GM19467 (cell line): ENCODE measurements around the gene PSD2.

Experiments used
- ATAC-seq: cut with Tn5 transposase; IDR thresholded peaks from one replicate; pipeline ENCODE4 v1.9.1; 2021; ENCODE audit warnings: mild to moderate bottlenecking, moderate library complexity; ENCODE audit not compliant: unreplicated experiment

Gene PSD2

DNA sequence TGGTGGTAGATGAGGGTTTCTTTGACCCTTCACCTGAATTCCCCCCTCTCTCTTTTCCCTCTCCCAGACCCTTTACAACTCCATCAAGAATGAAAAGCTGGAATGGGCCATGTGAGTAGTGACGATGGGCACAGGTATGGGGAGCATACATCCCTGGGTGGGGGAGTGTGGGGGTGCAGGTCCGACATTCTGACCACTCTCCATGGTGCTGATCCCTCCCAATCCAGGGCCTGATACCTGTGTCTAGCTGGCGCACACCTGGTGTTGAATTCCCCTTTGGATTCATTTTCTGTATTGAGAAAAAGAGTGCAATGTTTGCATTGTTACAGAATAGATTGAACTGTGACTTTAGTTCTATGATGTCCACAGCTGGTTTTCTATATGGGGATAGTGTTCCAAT is 40.0 kb downstream of the PSD2 start:
- ATAC-seq: no peak

GRCh38 chr5:139836469-139837208 is 41.0 kb downstream of the PSD2 start:
- no peak for ATAC-seq

DNA sequence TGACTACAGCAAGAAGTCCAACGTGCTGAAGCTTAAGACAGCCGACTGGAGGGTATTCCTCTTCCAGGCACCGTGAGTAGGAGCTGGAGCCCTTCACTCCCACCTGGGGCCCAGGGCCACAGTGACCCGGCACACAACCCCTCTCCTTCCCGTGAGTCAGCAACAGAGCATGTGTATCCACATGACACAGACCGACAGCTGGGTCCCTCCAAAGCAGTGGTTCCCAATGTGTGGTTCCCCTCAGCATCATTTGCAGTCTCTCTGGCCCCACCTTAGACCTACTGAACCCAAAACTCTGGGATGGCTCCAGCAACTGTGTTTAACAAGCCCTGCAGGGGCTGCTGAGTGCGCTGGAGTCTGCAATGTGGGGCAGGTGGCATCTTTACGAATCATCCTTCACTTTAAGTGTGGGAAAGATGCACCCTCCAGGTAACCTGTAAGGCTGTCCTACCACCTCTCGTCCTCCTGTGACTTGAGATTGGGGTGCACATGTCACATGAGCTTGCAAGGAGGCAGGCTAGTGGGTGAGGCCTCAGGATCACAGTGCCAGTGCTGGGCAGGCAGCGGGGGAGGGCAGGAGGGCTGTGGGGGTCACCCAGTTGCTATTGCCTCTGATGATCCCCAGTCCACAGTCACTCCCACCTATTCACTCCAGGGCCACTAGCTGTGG is 42.2 kb downstream of the PSD2 start:
- no peak for ATAC-seq

DNA sequence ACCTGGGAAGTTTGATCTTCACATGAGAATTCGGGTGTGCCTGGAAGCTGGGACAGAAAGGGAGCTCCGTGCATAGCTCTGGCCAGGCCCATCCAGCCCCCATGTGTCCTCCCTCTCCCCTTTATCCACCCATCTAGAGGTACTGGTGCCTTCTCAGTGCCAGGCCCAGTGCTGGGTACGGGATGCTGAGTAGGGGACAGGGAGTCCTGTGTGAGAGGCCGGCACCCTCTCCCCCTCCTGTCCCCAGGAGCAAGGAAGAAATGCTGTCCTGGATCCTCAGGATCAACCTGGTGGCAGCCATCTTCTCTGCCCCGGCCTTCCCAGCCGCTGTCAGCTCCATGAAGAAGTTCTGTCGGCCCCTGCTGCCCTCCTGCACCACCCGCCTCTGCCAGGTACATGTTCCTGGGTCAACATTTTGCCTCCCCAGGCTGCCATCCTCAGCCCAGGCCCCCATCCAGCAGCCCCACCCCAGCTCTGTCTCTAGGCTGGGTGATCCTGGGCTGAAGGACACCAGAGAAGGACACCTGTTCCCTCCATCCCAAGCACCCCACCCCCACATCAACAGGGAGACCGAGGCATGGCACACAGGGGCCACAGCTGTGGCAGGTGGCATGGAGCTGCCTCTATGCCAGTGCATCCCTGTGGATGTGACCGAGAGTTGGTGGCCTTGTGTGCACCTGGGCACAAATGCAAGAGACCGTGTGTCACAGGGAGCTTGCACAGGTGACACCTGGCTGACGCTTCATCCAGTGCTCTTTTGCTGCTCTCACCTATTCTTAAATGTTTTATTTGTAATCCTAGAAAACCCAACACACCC is 43.0 kb downstream of the PSD2 start:
- no peak for ATAC-seq

DNA sequence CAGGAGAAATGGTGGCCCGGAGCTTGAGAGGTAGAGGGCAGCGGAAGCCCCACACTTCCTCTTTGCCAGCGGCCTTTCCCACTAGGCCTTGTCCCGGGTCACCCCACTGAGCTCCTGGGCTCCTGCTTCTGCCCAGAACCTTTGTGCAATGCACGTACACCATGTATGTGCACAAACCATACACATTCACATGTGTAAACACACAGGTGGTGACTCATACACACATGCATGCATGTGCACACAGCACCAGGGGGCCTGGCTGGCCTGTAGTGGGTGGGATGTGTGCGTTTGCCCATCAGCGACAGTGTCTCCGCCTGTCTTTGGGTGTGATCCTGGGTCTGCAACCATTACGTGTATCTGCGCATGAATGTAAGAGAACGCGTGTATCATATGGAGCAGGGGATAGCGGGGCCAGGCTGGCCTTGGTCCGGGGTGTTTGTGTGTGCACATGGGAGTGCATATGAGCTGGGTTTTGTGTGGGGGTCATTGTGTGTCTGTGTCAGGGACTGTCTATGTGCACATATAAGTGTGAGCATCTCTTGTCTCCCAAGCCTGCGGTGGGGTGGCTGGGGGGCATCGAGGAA is 43.7 kb downstream of the PSD2 start:
- ATAC-seq: no peak

DNA sequence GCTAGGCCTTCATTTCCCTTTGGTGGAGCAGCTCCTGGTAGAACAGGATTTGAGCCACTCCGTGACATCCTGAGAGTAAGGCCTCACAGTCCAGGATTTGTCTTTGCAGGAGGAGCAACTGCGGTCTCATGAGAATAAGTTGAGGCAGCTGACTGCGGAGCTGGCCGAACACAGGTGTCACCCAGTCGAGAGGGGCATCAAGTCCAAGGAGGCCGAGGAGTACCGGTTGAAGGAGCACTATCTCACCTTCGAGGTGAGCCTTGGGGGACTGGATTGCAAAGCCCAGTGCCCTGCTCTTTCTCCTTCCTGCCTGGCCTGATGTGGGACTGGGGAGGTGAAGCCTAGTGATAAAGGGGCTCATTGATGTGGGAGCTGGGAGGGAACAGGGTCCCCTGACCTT is 44.3 kb downstream of the PSD2 start:
- no peak for ATAC-seq

DNA sequence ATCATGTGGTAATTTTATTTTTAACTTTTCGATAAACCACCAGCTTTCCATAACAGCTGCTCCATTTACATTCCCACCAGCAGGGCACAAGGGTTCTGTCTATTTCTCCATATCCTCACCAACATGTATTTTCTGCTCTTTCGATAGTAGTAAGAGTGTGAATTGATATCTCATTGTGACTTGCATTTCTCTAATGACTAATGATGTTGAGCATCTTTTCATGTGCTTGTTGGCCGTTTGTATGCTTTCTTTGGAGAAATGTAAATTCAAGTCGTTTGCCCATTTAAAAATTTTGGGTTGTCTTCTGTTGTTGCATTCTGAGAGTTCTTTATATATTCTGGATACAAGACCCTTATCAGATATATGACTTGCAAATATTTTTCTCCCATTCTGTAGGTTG is 45.9 kb downstream of the PSD2 start:
- no peak for ATAC-seq

DNA sequence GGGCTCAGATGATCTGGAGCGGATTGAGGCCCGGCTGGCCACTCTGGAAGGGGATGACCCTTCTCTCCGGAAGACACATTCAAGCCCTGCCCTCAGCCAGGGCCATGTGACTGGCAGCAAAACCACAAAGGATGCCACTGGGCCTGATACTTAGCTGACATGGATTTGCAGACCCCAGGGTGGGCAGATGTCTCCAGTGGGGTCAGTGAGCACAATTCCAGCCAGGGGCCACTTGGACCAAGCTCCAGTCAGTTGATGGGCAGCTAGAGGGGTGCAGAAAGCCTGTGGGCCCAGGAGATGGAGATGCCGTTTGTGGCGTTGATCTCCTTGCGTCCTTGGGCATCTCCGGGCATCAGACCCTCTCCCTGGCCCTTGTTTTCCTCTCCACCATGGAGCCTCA is 46.7 kb downstream of the PSD2 start:
- ATAC-seq: no peak

- ATAC-seq: no peak
These were observed 48.4 kb downstream of the PSD2 start for GRCh38 chr5:139843991-139844390.

DNA sequence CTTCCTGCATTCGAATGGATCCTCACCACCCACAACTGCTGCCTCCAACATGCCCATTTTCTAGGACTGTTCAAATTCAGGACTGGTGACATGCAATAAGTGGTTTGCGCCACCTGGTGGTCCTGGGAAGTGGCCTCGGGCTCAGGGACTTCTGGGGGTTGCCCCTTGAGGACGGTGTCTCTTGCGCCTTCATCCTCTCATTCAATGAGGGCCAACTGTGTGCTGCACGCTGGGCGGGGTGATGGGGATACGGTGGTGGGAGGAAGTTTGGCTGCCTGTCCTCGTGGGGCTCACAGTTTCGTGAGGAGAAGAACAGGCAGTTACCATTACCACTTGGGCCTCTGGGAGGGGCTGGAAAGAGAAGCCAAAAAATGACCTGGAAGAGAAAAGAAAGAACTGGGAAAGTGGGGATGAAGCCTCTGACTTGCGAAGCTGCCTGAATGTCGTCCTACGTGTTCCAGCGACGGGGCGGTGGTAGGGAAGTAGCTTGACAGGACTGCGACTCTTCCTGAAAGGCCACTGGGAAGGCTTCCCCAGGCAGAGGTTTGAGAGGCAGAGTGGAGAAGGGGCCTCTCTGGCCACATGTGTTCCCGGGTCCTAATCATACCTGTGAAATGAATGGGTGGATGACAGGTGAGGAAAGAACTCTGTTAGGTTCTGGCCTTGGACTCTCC is 49.0 kb downstream of the PSD2 start:
- ATAC-seq: peak; percentile 42

DNA sequence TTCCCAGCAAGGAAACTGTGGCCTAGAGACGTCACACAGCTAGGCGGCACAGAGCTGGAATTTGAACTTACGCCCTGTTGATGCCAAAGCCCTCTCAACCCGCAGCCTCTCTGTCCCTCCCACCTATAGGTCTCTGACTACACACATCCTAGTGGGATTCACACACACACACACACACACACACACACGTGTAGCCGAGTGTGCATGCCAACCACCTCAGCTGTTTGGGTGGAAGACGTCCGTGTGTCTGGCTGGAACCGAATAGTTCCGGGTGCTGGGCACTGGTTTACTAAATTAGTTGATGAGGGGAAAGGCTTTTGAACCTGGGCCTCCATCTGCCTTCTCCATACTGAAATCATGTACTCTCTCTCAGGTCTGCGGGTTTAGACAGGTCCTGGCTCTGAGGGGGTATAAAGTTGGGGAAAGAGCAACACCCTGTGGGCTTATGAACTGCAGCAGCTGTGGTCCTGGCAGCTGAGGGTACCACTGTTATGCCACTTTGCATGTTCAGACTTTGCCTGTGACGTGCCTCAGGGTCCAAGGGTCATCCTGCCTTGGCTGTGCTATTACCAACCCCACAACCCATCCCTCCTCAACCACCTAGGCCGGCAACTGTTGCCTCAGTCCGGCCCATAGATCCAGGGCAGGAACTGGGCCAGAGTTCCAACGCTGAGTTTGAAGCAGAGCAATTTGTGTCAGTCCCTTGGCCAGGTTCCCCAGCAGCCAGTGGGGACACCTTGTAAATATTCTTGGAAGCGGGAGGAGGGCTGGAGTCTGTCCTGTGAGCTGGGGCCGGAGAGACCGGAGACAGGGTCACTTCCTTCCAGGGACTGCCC is 50.5 kb downstream of the PSD2 start:
- no peak for ATAC-seq

DNA sequence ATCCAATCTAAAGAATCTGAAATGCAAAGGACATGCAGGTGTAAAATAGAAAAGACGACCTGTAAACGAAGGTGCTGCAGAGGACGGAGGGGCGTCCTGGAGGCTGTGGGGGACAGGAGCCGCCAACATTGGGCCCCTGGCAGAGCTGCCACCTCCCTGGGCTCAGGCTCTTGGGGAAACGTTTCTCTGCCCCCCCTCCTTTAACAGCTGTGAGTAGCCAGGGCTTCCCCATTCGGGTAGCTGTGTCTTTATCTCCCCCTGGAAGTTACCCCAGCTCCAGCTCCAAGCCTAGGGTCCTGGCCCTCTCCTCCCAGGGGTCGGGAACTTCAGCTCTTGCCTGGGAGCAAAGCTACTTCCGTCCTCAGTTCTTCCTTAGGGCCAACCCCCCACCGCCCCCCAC is 51.5 kb downstream of the PSD2 start:
- no peak for ATAC-seq

DNA sequence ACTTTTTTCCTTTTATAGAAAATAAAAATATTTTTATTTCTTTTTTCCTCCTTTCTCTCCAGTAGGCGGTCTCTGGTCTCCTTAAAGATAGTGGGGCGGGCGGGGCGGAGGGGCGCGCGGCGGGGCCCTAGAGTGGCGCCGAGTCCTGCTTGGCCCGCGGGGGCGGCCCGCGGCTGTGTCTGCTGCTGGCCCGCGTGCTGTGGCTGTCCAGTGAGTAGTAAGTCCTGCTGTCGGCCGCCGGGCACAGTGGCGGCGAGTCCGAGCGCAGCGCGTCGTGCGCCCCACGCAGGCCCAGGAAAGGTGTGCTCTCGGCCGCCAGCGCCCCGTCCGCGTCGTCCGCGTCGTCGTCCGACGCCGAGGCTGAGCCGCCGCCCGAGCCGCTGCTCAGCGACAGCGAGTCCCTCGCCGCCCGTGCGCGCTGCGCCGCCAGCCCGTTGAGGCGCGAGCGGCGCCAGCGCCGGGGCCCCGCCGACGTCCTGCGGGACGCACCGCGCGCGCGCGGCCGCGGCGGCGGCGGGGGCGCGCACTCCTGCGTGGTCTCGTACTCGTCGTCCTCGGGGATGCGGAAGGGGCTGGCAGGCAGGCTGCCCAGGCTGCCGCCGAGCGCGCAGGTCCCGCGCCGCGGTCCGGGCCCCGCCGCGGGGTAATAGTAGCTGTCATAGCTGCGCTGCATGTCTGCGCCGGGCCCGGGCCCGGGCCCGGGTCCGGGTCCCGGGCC is 52.3 kb downstream of the PSD2 start:
- ATAC-seq: peak; percentile 57

GRCh38 chr5:139848508-139849100 is 53.0 kb downstream of the PSD2 start:
- ATAC-seq: peak; percentile 8

DNA sequence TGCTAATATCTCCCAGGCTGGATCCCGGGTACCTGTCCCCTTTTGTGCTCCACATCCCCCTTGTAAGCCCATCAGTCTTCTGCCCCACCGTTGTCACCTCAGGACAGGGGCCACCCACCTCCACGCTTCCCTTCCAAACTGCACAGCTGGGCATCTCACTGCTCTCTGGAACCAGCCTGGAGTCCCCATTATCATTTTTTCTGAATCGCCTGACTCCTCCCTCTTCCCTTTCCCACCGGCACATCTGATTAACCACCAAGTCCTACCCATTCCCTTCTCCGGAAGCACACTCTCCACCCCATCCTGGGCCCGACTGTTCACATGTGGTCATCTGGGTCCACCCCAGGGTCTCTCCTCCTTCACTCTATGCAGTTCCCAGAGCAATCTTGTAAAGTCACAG is 53.9 kb downstream of the PSD2 start:
- ATAC-seq: no peak

- ATAC-seq: no peak
These were observed 54.3 kb downstream of the PSD2 start for GRCh38 chr5:139849942-139850341.

GRCh38 chr5:139850423-139851016 is 54.9 kb downstream of the PSD2 start:
- no peak for ATAC-seq

DNA sequence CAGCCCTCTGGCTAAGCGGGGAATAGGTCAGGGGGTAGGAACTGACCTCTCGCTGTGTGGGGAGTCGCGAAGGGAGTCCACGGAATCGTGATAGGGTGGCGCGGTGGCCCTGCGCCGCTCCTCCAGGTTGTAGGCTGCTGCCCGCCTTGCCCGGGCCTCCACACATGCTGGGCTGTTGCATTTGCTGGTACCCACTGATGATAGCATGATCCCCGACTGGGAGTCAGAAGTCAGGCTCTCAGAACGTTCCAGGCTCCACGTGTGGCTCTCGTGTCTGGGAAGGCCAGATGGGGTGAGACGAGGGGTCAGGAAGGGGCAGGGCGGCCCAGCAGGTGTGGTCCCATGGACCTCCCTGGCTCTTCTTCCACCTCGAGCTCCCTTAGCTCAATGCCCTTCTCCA is 56.0 kb downstream of the PSD2 start:
- ATAC-seq: no peak

DNA sequence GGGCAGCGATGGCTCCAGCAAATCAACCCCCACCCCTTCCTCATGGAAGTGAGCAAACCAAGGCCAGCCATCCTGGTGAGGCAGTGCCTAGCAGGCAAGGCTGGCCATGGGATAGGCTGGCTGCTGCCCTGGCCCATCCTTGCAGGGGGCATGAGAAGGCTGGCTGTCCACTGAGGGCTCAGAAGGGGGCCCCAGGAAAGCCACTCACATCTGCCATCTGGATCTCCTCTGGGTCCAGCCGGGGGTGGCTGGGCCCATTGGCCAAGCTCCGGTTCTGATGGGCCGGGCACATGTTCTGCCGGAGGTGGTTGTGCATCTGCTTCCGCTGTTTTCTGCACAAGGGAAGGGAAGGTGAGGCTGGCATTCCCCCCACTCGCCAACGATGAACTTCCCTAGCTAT is 57.1 kb downstream of the PSD2 start:
- ATAC-seq: no peak
